Measurements from ENCODE around the gene ATXN1.

The ATXN1 gene

GRCh38 chr6:16521528-16521927, 239.7 kb downstream of the ATXN1 start:
- ChIA-PET CTCF (interaction anchor here (1.1 to 4.7 kb wide), 4 partner anchors 10 to 242 kb away, joined by 3 to 30 read pairs (median 4); no protein-coding TSS in a partner anchor), POLR2A (no interaction called here)
- DNase-seq (ENCODE audit: extremely low spot score): no peak
- TF ChIP-seq CTCF (IDR thresholded peaks at IDR 0.05; ENCODE audit: control extremely low read depth, extremely low read depth, low read depth, missing control alignments): no peak

- POLR2A ChIA-PET: no interaction called here
- CTCF ChIA-PET: interaction anchor here (1.3 to 8.4 kb wide), 4 partner anchors 8 to 24 kb away, joined by 3 to 61 read pairs (median 16); no protein-coding TSS in a partner anchor
- no peak for TF ChIP-seq CTCF (IDR thresholded peaks at IDR 0.05; ENCODE audit: control extremely low read depth, extremely low read depth, low read depth, missing control alignments)
- no peak for DNase-seq (ENCODE audit: extremely low spot score)
These were observed 241.7 kb downstream of the ATXN1 start for GRCh38 chr6:16519265-16520242.

- CTCF ChIA-PET: interaction anchor here (0.8 to 8.4 kb wide), 6 partner anchors 10 to 243 kb away, joined by 3 to 106 read pairs (median 4); partner anchors contain the start of gene ATXN1
- no peak for DNase-seq (ENCODE audit: extremely low spot score)
- POLR2A ChIA-PET: no interaction called here
- no peak for TF ChIP-seq CTCF (IDR thresholded peaks at IDR 0.05; ENCODE audit: control extremely low read depth, extremely low read depth, low read depth, missing control alignments)
These were observed 243.0 kb downstream of the ATXN1 start for GRCh38 chr6:16518265-16518664.

GRCh38 chr6:16514249-16514648, 247.0 kb downstream of the ATXN1 start:
- POLR2A ChIA-PET: no interaction called here
- CTCF ChIA-PET: interaction anchor here (0.8 to 8.4 kb wide), 29 partner anchors 9 to 248 kb away, joined by 3 to 106 read pairs (median 5); partner anchors contain the start of gene ATXN1
- DNase-seq (ENCODE audit: extremely low spot score): peak; percentile 42
- TF ChIP-seq CTCF (IDR thresholded peaks at IDR 0.05; ENCODE audit: control extremely low read depth, extremely low read depth, low read depth, missing control alignments): peak; percentile 55

- DNase-seq (ENCODE audit: extremely low spot score): no peak
- POLR2A ChIA-PET: interaction anchor here (0.6 kb wide), 1 partner anchor 249 kb away, joined by 3 read pairs; the partner anchor contains the start of gene ATXN1
- CTCF ChIA-PET: interaction anchor here (0.6 to 8.4 kb wide), 29 partner anchors 9 to 258 kb away, joined by 3 to 106 read pairs (median 5); partner anchors contain the start of gene ATXN1
- TF ChIP-seq CTCF (IDR thresholded peaks at IDR 0.05; ENCODE audit: control extremely low read depth, extremely low read depth, low read depth, missing control alignments): no peak
These were observed 248.5 kb downstream of the ATXN1 start for GRCh38 chr6:16512544-16513290.

Data from GM10248 (cell line).